ENCODE measurements around the gene KLK13.

The KLK13 gene

GRCh38 chr19:51084505-51084904, 19.6 kb upstream of the KLK13 start:
- no peak for TF ChIP-seq CTCF (IDR thresholded peaks at IDR 0.05; ENCODE audit: low read length, missing control alignments)
- DNase-seq (ENCODE audit: low read depth) = no peak
- H3K4me3 ChIP-seq (replicated peaks; ENCODE audit: low read depth, low read length) = no peak overlapping the region

- no peak overlapping the region for H3K4me3 ChIP-seq (replicated peaks; ENCODE audit: low read depth, low read length)
Observed at GRCh38 chr19:51083783-51084182, 18.9 kb upstream of the KLK13 start.

DNA sequence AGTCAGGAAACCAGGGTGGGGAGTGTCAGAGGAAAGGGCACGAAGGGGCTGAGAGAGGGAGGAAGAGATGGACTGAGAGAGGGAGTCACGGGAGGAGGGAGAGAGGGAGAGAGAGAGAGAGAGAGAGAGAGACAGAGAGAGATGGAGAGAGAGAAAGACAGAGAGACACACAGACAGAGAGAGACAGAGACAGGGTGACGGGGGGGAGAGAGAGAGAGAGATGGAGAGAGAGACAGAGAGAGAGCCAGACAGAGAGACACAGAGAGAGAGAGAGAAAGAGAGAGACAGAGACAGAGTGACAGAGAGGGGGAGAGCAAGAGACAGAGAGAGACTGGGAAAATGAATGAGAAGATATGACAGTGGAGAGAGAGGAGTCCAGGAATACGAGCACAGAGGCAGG, 18.3 kb upstream of the KLK13 start:
- DNase-seq (ENCODE audit: low read depth) = no peak
- no peak overlapping the region for H3K4me3 ChIP-seq (replicated peaks; ENCODE audit: low read depth, low read length)
- TF ChIP-seq CTCF (IDR thresholded peaks at IDR 0.05; ENCODE audit: low read length, missing control alignments) = no peak

More at GRCh38 chr19:51083783-51084182, 18.9 kb upstream of the KLK13 start:
- DNase-seq (ENCODE audit: low read depth) = no peak
- no peak for TF ChIP-seq CTCF (IDR thresholded peaks at IDR 0.05; ENCODE audit: low read length, missing control alignments)

- DNase-seq (ENCODE audit: low read depth) = no peak
- TF ChIP-seq CTCF (IDR thresholded peaks at IDR 0.05; ENCODE audit: low read length, missing control alignments) = no peak
- no peak within 1 kb of the TSS for H3K4me3 ChIP-seq (replicated peaks; ENCODE audit: low read depth, low read length)
Observed at GRCh38 chr19:51082611-51083010, 17.7 kb upstream of the KLK13 start, which contains the start of gene KLK14. KLK14 (minus strand) TSS chr19:51082887; CDS start chr19:51082614, 273 bp downstream.

DNA sequence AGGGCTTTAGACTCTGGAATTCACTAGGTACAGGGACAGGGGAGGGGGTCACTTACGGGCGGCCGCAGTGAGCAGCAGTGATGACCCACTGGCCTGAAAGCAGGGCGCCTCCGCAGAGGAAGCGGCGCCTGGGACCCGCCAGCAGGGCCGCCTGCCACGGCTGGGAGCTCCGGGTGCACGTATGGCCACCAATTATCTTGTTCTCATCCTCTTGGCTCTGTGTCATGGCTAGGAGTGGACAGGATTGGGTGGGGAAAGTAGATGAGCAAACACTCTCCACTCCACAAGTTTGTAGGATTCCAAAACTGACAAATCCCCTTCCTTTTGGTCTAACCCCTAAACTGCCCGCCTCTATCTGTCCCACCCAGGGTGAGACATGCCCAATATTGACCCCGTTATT, 16.6 kb upstream of the KLK13 start:
- H3K4me3 ChIP-seq (replicated peaks; ENCODE audit: low read depth, low read length) = no peak overlapping the region
- no peak for DNase-seq (ENCODE audit: low read depth)
- no peak for TF ChIP-seq CTCF (IDR thresholded peaks at IDR 0.05; ENCODE audit: low read length, missing control alignments)

DNA sequence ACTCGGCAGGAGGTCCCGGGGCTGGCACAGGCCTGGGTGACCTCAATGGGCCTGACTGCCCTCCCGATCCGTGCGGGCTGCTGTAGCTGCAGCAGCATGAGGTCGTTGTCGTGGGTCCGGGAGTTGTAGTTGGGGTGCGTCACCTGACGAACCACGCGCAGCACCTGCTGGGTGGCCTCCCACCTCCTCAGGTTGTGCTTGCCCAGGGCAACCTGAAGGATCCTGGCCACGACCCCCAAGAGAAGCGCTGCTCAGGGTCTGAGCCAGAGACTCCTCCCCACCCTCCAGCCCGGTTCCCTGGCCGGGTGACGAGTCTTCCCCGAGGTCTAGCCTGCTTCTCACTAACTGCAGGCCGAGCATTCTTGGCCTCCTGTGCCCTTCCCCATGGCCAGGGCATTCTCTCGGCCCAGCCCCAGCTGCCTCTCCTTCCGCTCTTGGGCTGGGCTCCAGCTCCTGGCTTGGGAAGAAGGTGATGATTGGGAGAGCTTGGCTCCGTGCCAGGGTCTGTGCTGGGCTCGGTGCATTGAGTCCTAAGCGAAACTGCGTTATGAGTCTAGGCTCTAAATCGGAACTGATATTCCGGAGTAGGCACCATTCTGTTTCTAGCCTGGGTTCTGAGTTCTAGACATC, 14.7 kb upstream of the KLK13 start:
- no peak overlapping the region for H3K4me3 ChIP-seq (replicated peaks; ENCODE audit: low read depth, low read length)
- peak; percentile 66 for DNase-seq (ENCODE audit: low read depth)
- no peak for TF ChIP-seq CTCF (IDR thresholded peaks at IDR 0.05; ENCODE audit: low read length, missing control alignments)

DNA sequence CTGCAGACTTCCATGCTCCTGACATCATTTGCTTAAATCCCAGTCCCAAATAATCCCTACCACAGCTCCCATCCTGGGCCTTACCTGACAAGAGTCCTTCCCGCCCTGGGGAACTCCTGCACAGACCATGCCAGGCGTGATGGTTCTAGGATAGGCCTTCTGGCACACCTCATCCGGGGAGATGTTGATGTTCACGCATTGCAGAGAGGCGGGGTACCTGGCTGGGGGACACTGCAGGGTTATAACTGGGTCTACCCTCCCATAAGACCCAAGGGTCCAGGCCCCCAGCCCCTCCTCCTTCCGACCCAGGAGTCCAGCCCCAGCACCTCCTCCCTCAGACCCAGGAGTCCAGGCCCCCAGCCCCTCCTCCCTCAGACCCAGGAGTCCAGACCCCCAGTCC, 13.8 kb upstream of the KLK13 start:
- TF ChIP-seq CTCF (IDR thresholded peaks at IDR 0.05; ENCODE audit: low read length, missing control alignments) = no peak
- no peak for DNase-seq (ENCODE audit: low read depth)

More for the DNA sequence above, 13.8 kb upstream of the KLK13 start:
- no peak overlapping the region for H3K4me3 ChIP-seq (replicated peaks; ENCODE audit: low read depth, low read length)

All from fibroblast of pulmonary artery (primary cell).